HG03521 (cell line): ENCODE measurements around the gene TRPC5OS.

Source experiments
- ATAC-seq: cut with Tn5 transposase; IDR thresholded peaks from one replicate; pipeline ENCODE4 v1.9.1; 2021; ENCODE audit warnings: mild to moderate bottlenecking, moderate library complexity; ENCODE audit not compliant: unreplicated experiment

Gene TRPC5OS

DNA sequence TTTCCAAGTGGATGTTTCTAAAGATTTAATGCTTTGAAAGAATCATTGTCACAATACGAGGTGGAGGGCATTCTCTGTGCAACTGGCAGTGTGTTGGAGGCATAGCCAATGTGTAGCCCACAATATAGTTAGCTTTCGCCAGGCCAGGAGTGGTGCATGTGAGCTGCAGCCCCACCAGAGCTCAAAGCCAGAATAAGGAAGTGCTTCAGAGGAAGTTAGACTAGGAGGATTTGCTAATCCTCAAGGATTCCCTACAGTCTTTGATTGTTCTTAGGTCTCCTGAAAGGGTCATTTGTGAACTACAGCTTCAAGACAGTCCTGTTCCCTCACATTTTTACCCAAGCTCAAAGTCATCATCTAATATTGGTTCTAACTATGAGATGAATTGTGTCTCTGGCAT, 16.4 kb downstream of the TRPC5OS start:
- no peak for ATAC-seq

DNA sequence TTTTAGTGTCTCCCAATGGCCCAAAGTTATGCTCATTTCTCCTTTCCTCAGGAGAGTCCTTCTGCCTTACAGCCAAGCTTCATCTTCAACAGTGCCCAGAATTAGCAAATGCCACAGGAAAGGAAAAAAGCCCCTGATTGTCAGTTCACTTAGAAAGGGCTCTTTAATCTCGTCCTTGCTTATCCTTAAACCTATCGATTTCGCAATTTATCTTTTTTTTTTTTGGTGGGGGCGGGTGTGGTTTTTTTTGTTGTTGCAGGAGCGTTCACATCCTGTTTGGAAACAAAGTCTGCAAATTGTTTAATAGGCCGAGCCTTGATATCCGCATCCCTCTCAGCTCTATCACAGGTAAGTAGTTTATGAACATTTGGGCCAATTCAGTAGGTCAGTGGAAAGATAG, 20.2 kb downstream of the TRPC5OS start:
- no peak for ATAC-seq

DNA sequence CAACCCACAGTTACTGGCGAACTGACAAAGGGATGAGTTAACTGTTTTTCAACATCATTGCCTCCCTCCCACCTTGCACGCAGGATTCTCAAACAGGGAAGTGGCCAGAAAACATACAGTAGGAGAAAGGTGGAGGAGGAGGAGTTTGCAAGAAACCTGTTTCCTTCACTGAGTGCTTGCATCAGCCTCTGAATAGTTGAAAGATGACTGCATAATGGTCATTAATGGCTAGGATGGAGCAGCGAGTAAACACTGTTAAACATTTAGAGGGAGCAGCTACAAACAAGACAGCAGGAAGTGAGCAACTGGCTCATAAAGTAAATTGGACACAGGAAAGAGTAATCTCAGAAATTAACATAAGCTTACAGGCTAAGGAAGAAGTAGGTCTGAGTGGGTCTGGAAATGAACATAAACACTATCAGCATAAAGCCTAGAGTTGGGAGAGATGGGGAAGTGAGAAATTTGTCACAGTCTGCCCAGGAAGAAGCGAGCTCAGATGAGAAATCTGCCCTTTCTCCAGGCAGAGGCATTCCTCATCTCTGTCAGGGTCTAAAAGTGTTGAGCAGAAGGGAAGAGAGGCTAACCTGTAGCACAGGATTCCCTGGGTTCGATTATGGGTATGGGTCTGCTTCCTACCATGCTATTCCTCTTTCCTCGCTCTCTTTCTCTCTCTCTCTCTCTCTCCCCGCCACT, 38.6 kb downstream of the TRPC5OS start:
- ATAC-seq = no peak

DNA sequence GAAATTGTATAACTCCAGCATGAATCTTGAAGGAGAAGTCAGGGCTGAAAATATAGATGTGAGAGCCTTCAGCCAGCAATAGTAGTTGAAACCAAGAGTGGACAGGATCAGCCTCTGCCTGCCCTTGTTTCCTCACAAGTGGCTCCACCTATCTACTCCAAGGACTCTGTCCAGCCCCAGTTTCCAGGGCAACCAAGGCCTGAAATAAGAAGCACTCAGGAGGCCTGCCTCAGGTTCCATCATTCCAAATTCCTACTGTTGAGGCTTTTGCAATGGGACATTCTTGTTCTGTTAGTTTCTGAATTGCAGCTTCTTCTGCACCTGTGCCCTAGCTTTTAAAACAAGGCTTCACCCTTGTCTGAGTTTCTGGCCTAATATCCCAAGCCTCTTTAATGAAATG, 41.6 kb downstream of the TRPC5OS start:
- no peak for ATAC-seq

DNA sequence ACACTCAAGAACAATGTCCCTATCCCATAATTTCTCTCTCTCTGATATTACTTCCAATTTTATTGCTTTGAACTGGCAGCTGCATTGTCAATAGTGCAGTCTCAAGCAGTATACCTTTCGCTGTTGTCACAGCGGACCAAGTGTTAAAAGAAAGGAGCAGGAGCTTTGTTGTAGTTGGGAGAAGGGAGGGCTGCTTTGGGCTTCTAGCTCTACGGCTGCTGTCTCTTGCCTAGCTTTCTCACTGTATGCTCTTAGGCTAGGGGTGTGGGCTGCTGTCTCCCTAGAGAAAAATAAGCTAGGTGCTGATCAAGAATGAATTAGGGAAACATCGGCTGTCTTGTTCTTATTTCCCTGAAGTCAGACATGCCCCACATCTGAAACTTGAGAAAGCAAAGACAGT, 52.5 kb downstream of the TRPC5OS start:
- ATAC-seq = no peak
